GM20431 (cell line): ENCODE data around the gene ABI3BP.
"Not testable (repeated sequence)": the region's sequence is repeated elsewhere in the genome, so short reads cannot be mapped to it uniquely, and the experiment has no call there.

Experiments
- in situ Hi-C: fragments of 300-500 bp; cut with MseI, MboI; formaldehyde crosslinking; loops from one replicate; pipeline ENCODE4 v1.15.0; 2020; ENCODE audit warnings: low sequenced_read_pairs; ENCODE audit not compliant: unreplicated experiment

Gene ABI3BP

DNA sequence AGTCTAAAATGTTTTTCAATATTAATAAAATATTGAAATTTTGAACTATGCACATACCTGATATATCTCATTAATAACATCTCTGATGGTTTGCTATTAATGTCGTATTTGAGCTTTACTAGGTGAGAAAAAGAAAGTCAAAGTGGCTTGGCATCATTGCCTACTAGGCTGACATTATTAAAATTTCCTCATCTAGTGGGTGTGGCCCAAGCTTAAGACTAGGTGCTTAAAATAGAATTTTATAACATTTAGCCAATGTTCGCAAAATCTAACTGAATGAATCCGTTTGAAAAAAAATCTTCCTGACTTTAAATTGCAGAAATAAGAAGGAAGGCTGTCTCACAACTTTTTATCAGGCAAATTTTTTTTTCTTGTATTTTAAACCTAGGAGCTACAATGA, 46.1 kb downstream of the ABI3BP start:
- in situ Hi-C loops: no loop called here

DNA sequence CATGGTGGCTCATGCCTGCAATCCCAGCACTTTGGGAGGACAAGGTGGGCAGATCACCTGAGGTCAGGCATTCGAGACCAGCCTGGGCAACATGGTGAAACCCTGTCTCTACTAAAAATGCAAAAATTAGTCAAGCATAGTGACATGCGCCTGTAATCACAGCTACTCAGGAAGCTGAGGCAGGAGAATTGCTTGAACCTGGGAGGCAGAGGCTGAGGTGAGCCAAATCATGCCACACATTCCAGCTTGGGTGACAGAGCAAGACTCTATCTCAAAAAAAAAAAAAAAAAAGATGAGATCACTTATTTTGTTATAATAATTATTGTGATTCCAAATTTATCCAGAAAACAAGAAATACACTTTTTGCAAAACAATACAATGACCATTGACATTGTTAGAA, 47.1 kb downstream of the ABI3BP start:
- in situ Hi-C loops: not testable (repeated sequence)

DNA sequence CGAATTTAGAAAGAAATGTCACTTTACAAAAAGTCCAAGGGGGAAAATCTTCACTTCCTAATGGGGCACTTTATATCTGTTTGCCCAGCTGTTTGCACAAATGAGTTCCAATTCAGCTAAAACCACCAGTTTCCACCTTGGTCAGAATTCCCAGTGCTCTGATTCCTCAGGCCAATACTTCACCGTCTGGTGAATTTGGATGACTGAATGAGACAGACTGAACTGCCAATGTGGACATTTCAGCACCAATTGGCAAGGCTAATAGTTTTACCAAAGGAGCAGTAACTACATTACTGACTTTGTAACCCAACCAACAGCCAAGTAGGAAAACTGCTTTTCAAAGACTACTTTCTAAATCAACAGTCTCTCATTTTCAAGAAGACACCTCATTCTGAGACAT, 51.8 kb downstream of the ABI3BP start:
- in situ Hi-C loops: no loop called here

DNA sequence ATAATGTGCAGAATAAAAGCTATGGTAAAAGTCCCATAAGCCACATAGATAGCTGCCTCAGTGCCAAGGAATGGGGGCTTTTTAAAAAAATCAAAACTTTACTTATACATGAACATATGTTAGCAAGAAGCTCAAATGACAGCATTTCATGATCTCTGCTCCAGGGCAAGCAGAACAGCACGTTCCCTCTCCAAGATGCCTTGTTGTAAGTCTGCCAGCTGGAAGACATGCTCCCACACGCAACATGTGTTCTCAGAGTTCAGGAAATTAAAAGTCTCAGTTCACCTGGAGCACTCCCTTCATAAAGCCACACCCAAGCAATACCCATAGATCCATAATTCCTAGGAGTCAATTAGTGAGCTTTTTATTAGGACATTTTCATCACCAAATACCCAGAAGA, 52.2 kb downstream of the ABI3BP start:
- in situ Hi-C loops: no loop called here

DNA sequence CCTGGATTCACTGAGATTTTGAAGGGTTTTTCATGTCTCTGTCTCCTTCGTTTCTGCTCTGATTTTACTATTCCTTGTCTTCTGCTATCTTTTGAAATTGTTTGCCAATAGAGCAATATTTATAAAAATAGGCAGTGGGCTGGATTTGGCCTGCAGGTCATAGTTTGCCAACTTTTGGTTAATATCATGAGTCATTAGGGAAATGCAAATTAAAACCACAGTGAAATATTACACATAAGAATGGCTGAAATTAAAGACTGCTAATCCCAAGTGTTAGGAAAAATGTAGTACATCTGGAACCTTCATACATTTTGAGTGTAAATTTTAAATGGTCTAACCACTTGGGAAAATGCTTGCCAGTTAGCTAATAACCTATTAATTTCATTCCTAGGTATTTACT, 56.3 kb downstream of the ABI3BP start:
- in situ Hi-C loops: no loop called here

DNA sequence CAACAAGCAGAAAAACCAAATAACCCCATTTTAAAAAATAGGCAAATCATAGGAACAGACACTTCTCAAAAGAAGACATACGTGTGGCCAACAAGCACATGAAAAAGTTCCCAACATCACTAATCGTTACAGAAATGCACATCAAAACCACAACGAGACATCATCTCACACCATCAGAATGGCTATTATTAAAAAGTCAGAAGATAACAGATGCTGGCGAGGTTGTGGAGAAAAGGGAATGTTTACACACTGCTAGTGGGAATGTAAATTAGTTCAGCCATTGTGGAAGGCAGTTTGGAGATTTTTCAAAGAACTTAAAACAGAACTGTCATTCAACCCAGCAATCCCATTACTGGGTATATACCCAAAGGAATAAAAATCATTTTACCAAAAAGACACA, 60.7 kb downstream of the ABI3BP start:
- in situ Hi-C loops: no loop called here

DNA sequence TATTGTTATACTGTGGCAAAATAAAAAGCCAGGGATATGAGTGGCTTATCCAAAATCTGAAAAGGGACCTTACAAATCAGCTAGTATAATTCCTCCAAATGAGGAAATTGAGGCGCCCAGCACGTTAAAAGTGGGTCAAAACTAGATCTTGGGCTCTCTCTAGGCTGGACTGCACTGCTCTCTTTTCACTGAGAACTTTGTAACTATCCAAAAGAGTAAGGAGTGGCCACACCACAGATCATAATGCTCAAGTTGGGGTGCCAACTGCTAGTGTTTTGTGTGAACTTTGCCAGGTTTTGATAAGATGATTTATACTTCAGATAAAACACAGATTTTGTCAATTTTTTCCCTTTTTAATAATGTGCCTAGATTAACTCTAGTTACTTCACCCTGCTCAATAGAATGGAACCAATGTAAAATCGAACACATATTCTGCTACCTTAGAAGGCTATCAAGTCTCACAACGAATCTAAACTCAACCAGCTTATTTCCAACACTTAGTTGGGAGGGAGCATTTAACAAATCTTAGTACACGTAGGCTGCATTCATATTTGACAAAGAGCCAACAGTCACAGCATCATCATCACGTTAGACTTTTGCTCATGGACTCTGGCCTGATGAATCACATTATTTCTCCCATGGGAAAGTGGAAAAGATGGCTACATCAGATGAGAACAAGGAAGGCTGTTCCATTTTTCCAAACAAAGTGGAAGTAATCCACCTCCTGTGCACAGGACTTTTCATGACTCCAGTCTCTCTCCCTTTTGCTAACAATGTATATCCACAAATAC, 64.4 kb downstream of the ABI3BP start:
- in situ Hi-C loops: no loop called here

DNA sequence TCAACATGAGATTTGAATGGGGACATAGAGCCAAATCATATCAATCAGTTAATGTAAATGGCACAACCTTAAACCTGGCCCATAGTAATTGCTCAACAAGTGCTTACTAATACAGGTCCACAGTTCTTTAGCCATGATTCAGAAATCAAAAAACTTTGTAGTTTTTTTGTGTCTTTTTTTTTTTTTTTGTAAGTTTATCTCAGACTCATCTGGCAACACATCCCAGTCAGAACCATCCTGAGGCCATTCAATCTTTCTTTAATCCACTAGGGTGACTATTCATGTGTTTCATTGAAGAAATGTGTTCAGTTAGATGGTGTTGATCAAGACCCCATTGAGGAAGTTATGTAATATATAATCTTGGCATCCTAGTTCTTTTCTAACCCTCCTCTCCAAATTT, 65.4 kb downstream of the ABI3BP start:
- in situ Hi-C loops: no loop called here

DNA sequence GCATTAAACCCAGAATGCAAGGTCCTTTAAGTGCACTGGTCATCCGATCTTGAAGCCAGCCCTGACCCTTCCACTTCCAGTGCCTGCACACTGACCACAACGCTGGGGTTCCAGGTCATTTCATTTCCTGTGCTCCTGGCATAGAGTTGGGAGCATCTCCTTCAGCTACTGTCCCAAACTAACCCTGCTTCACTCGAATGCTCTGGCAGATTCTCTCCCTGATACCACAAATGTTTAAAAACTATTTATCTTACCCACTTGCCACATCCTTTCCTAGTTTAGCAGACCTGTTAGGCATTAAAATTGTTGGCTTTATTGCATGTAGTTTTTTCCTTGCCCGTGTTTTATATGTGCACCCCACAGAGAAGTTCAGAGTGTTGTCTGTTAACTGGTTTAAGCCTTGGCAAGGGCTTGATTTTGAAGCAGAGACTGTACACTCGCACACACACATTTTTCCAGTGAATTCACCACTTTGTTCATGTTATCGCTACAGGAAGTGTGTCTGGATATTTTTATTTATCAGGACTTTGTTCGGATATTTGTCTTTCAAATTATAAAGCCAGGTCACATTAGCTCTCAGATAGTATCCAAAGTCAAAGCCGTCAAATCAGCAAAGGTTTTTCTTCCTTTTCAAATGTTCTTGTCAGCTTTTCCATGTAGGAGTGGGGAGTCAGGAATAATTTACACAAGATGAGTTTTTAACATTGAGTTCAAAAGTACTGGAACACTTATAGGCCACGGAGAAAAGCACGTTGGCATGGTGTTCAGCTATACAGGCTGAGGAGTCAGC, 77.3 kb downstream of the ABI3BP start:
- in situ Hi-C loops: no loop called here

DNA sequence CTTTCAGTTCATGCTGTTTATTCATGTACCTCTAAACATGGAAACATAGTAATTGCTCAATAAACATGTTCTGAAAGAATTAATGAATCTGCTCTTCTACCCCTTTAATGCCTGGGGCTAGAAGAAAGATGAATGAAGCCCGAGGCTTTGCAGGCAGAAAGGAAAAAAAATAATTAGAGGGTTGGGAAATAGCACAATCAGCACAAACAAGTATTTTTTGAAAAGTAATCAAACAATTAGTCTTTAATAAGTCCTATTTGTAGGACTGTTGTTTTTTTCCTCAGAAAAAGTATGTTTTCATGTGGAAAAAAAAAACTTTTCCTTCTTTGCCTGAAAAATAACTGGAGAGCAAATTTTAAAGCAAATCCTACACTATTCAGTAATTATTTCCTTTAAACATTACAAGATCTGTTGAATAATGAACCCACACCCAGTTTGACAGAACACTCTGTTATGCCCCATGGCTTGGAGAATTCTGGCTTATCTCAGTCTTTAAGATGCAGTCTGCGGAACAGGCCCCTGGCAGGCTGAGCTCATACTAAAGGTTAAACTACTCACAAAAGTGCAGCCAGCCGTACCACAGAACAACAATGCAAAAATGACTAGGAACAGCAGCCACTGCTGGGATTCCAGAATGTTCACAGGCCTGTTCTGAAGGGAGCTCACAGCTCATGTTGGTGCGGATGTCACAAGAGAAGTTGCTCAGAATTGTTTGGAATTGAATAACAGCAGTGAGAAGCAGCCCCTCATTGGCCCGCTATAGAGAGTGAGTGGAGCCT, 79.2 kb downstream of the ABI3BP start:
- in situ Hi-C loops: no loop called here

DNA sequence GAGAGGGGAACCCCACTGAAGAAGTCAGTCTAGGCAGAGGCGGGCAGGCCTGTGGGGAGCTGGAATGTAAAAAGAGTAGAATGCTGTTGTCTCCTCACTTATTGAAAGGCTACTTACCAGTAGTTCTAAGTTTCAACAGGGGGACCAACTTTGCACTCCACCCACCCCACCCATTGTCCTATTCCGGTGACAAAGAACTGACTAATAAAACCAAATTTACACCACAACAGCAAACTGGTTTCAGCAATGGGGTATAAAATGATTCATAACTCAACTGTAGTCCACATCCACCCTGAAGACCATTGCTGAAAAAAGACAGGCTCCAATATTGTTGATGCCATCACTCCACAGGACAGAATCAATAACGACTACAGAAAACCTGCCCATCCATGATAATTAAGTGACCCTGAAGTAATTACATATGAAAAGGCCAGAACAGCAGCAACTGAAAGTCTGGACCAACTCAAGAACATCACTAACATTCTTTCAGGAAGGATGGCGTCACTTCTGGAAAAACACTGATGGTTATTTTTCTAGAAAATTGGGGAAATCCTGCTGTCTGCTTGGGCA, 80.2 kb downstream of the ABI3BP start:
- in situ Hi-C loops: no loop called here

DNA sequence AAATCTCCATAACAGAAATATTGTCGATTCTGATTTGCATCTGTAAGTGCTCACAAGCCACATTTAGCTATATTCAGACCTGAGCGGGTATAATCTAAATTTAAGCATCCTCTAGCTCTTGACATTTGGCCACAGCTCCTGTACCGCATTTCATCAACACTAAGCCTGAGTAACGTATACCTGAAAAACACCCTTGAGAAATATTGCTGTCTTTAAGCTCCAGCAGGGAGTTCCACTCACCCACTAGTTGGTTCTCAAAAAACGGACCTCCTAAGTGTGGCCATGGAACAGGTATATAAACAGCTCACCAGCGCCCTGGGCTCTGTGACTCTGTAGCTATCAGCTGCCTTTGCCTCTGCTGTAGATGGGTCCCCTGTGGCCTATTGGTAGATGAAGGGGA, 80.7 kb downstream of the ABI3BP start:
- in situ Hi-C loops: no loop called here

DNA sequence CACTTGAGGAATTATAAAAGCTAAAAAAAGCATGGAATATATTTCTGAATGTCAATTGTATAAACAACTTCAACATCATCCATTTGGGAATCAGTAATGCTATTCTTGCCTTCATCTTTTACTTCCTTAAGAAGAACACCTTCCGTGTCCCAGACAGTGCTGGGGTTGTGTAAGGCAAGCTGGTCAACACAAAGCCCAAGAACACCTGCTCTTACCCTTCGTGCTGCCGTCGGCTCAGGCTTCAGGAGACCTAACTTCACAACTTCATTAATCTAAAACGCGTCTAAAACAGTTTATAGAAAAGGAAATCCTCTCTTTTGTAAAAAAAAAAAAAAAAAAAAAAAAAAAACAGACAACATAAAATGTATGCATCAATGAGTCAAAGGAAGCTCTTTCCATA, 81.3 kb downstream of the ABI3BP start:
- in situ Hi-C loops: no loop called here

DNA sequence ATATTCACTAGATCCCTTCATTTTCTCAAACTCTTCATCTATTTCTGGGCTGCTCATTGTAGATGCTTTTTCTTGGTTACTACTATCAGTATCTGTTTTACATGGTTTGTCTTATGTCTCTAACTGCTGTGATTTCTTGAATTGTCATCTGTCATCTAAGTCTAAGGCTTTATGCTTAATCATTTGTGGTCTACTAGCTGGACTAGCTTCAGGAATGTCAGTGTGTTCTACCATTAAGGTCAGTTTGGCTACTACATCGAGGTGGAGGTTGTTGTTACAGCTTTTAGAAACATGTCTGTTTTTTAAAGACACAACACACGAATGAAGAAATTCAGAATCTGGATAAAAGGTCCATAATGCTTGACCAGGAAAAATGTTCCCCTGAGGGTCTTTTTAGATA, 82.2 kb downstream of the ABI3BP start:
- in situ Hi-C loops: no loop called here

DNA sequence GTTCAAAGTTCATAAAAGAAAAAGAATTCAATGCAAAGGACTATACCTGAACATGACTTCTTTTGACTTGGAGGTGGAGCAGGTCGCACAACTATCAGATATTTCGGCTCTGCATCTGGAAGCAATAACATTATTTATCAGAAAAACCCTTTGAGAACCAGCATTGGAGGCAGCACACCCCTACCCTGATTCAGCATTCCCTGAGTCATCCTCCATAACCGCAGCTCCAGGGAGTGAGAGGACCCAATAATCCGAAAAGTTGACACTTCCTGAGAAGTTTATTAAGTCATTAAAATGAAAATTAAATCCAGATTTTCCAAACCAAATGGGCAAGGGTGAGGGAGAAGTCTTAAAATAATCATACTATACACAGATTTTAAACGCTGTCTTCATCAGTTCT, 90.6 kb downstream of the ABI3BP start:
- in situ Hi-C loops: no loop called here

DNA sequence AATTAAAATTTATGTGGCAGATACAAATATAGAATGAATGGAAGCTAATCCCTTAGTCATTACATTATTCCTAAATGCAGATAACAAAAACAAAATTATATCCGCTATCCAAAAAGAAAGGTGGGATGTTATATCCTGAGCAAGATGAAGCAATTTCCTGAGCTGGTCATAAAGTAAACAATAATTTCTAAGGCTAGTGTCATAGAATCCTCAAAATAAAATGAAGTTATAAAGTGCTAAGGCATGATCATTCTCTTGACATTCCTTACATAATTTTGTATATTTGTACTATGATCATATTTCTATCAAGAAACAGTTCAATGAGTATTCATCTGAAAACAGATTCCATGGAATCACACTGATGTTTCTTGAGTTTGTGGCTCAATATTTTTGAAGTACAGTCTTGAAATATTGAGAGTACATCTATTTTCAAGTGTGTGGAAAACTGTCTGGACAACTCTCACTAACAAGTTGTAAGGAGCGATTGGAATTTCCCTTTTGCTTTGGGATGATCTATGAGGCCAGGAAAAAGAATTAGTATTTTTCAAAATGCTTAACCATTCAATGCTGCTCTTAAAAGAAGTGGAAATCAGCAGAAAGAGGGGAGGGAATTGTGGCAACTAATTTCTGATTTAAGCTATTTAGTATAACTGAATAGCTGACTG, 92.4 kb downstream of the ABI3BP start:
- in situ Hi-C loops: no loop called here

DNA sequence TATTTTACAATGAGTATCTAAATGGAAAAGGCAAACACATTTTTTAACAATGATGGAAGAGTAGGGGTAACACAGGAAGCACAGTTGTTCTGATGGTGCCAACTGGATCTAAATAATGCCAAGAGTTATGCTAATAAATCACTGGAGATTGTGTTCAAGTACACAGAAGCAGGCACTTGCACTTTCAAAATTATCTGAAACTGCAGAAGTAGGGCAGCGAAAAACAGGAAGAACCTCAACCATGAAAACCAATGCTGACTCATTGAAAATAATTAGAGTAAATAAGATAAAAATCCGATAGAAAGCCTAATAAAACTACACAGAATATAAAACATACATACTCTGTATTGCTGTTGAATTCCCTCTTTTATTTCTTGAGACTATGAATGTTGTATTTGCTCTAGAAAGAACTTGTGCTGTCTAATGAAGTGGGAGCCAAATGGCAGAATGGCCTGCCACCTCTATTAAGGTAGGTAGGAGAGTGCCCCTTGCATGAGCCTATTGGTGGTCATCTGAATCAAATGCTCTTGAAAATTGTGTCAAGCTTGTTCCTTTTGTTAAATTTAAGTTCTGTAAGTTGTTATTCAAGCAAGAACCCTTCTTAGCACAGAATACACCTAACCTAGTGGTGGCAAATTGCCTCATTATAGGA, 93.7 kb downstream of the ABI3BP start:
- in situ Hi-C loops: no loop called here

DNA sequence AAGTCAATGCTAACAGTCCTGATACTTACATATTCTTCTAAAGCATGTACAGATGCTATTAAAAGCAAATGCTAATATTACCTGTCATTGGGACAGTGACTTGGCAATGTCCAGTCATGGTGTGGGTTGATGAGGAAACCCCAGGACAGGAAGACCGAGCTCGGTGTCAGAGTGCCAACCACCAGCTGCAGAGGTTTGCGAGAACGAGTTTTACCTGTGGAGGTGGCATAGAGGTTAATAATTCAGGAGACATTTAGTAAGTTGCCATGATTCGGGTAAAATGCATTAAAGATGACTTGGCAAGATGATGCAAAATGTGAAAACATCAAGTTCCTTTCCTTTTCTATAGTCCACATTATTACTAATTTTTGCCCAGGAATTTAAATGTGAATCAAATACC, 94.5 kb downstream of the ABI3BP start:
- in situ Hi-C loops: no loop called here

DNA sequence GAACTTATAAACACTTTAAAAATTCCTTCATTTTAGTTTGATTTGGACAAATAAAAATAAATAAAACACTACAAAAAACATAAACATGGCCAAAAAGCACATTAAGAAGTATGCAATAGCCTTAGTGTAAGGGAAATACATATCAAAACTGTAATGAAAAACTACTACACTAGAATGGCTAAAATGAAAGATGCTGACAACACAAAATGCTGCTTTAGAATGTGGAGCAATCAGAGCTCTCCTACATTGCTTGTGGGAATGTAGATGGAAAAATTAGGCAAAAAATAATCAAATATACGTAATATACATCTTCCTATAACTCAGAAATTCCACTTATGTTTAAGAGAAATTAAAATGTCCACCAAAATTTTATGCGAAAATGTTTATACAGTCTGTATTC, 96.2 kb downstream of the ABI3BP start:
- in situ Hi-C loops: no loop called here

DNA sequence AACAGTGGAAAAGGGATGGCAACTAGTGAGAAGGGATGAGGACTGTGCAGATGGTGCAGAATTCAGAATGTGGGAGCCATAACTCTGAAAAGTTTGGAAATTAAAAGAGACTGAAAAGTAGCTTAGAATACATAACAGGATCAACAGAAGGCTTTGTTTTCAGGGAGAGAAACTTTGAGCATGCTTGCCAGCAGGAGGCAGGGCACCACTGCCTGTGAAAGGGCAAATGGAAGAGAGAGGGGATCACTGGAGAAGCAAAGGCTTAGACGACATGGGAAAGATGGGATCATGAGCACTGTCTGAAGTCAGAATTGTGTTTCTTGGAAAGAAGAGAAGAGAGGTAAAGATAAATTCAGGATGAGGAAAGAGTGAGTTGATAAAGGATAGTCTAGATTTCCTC, 99.6 kb downstream of the ABI3BP start:
- in situ Hi-C loops: no loop called here
